SKM-1 (cell line): ENCODE data around the gene KPNB1.

Source experiments
- DNase-seq: peaks from one replicate; lab custom pipeline; 2025; ENCODE audit not compliant: unreplicated experiment; lab: John Stamatoyannopoulos, UW

Gene KPNB1

DNA sequence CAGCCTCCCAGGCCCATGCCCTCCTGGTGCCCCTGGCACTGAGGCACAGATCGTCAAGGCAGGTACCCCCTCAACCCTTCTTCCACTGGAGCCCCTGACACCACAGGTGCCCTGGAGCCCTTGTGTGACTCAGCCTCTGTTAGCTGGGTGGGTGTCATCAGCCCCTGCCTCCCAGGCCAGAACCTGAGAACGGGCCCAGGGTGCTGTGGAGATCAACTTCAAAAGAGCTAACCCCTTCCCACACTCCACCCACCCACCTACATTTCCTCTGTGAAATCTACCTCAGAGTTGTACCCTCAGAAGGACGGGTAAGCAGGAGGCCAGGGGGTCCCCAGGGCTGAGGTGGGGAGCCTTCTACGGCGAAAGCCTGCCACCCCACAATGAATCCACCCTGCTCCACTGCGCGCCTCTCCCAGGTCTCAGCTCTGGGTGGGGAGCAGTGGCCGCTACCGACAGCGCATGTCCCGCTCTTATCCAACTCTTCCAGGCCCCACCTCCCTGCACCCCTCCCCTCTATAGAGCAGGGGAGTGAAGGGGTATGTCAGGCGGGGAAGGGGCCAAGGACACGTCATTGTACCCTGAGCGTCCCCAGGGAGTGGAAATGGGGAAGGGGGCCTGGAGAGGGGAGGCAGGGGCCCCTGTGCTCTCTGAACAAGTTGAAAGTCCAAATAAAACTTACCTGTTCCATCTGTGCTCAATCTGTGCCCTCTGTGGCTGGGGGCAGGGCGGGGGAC, 61.8 kb downstream of the KPNB1 start:
- no peak for DNase-seq

DNA sequence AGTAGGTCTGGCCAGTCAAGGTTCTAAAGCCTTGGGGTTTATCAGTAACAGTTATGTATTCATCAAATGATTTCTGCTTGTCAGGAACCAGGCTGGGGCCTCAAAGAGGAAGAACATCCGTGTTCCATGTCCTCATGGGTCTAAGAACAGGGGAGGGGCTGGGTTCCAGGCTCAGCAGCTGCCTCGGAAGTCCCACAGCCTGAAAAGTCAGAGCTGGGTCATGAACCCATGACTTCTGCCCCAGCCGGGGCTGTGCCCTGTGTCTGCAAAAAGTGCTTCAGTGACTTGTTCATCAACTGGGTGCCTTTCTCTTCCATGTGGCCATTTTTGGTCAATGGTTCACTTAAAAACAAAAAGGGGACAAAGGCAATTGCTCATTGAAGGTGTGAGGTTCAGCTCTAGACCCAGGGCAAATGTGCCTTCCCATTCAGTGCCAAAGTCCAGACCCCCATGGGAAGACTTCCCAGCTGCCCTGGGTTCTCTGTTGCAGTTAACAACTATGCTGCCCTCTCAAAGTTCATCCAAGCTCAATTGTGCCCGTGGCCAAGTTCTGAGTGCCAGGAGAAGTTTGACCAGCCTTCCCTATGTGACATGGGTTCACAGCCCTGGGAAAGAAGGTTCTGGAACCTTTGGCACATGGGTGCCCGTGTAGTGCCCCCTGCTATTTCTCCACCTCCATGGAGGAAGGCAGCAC, 62.8 kb downstream of the KPNB1 start:
- no peak for DNase-seq

DNA sequence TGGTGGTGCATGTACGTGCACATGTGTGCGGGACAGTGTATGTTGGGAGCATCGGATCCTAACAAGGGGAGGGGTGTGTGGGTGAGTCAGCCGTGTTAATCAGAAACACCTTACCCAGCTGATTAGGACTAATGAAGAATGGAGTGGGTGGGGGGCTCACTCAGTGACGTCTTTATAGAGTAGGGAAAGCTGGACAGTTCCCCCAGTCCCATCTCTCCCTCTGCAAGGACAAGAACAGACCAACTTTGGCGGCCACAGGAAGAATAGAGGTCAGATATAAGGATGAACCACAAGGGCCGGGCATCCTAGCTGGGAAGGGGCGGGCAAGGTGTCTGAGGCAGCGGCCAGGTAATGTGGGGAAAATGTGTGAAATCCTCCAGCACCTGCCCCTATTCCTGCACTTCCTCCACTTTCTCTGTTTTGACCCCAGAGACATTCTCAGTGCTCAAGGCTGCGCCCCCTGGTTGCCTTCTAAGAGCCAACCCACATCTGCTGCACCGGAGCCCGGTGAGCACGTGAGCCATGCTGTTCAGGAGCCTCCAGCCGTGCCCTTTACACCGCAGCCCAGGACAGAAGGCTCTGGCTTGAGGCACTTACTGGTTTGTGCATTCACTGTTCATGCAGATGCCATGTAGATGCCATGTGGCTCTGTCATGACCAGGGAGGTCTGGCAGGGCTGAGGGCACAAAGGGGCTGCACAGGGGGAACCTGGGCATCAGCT, 64.4 kb downstream of the KPNB1 start:
- no peak for DNase-seq

DNA sequence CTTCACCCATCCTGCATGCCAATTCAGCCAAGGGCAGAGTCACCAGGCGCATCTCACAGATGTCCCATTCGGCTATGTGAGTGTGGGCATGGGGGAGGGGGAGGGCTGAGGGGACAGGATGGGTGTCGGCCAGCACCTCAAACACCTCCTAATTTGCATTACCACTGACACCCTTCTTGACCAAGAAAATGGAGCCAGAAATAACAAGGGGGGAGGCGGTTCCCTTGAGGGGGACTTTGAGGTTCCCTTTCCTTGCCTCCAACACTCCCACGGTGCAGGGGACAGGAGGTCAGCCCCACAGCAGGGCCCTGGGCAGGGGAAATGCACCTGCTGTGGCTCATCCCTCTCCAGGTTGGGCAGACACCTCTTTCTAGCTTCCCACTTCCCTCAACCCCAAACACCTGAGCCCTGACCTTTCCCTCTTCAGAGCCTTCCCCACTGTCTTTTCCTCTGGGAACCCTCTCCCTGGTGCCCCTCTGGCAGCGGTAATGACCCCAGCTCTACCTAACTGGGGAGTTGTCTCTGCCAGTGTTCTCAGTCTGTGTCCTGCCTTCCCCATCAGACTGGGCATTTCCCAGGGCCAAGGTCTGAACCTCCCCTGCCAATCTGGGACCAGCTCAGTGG, 65.2 kb downstream of the KPNB1 start:
- DNase-seq, result no peak

DNA sequence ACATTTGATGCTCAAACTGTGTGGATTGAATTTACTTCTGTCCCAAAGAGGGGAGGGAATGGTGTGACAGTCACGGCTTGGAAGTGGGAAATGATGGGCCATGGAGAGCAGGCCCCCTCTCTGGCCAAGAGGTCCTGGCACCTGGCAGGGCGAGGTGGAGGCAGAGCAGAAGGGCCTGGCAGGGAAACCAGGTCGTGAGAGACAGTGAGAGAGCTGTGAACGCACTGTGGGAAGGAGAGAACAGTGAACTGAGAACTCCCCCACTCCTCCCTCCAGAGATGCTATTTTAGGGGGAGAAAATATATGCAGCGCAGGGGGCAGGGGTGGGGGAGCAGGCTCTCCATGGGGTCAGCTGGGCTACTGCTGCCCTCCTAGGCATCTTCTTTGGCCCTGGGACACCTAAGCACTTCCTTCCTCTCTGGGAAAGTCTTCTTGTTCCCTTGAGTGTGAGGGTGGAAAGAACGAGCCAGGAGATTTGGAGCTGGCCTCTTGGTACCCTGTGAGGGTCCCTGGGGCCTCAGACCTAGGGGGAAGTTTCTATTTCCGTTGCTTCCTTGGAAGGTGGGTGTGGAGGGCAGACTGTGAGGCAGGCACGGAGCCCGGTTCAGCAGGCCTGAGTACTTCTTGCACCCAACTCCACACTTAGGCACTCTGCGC, 66.1 kb downstream of the KPNB1 start:
- DNase-seq, result no peak

DNA sequence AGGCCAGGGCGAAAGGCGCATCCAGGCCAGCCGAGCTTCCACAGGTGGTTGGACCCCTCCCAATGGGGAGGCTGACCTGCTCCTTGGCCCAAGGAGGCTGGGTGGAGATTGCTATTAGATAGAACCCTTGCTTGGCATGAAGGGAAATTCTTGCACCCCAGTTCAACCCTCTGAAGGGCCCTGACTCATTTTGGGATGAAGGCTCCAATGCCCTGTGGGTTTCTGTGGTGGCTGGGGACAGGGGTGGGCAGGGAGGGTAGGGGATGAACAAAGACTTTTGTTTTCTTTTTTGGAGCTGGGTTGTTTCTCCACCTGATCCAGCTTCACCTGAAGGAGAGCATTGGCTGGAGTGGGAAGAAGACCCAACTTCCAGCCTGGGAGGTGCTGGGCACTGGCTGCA, 66.7 kb downstream of the KPNB1 start:
- no peak for DNase-seq

DNA sequence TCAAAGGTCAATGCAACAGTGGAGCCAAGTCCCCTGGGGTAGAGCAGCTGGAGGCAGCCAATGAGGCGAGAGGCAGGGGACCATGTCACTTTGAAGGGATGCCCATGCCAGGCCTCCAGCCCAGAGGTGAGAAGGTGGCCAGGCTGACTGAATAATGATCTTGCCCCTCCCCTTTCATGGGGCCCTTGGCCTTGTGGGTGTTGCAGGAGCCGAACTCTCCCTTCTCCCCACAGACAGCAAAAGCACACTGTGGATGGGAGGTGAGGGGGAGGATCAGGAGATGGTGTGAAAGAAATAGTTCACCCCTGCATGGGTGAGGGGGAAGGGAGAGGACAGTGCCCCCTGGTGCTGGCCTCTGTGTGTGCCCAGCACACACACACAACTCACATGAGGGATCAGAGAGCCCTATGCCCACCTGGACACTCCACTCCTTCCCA, 67.6 kb downstream of the KPNB1 start:
- DNase-seq, result no peak

DNA sequence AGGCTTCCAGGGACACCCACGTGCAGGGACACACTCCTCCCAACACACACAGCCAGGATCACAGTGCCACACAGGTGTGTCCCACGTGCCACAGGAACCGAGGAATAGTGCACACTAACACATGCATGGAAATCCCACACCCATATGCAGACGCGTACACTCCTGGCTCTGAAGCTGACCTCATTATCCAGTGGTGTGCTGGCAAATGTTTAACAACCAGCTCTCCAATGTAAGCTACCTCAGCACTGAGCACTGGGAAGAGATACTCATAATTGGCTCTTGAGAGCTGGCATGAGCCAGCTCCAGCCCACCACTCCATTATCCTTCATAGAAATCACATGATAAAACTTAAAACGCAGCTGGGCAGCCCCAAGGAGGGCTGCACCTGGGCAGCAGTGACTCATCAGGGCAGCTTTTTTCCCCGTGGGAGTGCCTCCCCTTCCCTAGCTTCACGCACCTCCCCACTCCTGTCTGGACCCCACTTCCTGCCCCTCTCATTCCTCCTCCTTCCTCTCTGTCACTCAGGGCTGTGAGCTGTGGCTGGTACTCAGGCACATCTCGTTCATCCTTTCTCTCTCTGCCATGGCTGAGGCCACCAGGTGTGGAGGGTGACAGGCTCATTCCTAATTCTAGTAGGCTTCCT, 68.4 kb downstream of the KPNB1 start:
- no peak for DNase-seq

DNA sequence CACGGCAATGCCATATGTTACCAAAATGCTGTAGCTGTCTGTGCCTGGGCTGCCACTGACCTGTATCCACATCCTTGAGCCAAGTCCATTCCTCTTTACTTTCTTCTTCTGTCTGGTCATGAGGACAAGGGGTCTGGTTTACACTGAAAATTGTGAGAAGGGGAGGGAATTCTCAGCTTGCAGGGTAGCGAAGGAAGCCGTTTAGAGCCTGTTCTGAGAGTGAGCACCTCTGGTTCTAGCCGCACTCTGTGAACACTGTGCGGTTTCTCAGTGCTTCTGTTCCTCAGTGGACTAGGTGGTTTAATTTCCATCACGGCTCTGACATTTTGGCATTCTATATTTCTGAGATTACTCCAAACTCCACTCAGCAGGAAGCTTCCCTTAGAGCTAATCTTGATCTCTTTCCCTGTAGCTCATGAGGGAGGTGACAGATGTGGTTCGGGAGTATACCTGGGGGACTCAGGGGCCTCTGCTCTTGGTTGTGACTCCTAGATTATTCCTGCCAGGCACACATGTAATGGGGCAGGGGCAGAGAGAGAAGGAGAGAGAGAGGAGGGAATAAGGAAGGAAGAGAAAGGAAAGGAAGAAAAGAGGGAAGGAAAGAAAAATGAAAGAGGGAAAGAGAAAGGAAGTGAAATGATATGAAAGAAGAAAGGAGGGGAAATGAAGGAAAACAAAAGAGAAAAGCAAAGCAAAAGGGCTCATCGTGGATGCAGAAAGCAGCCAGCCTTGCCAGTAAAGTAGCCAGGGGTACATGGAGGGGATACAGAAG, 69.1 kb downstream of the KPNB1 start:
- no peak for DNase-seq

DNA sequence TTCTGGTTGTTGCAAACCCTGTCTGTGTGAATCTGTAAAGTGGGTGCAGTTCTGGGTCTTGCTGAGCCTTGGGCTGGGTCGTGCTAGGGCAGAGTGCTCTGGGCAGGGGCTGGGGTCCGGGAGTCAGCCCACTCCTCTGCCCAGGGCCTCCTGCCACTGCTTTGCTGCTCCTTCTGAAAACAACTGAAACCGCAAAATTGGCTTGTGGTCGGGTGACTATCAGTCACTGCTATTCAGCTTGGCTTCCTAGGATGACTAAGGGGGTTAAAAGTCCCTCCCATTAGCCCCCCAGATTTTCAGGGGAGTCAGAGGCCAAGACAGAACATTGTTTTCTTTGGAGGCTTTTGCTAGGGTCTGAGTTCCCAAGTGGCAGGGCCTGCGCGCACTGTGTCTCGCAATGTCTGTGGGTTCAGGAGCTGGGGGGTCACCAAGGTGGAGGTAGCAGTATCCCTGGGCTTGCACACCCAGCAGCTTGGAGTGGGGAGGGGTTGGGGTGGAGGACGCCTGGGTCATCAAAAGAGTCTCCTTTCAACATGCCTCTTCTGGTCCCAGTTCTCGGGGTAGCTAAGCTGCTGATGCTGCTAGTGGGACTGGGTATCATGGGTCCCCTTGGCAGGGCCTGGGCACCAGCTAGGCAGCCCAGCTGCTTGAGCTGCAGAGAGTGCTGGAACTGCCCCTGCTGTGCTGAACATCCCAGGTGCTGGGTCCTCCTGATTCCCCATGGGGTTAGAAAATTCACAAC, 69.9 kb downstream of the KPNB1 start:
- DNase-seq, result no peak

DNA sequence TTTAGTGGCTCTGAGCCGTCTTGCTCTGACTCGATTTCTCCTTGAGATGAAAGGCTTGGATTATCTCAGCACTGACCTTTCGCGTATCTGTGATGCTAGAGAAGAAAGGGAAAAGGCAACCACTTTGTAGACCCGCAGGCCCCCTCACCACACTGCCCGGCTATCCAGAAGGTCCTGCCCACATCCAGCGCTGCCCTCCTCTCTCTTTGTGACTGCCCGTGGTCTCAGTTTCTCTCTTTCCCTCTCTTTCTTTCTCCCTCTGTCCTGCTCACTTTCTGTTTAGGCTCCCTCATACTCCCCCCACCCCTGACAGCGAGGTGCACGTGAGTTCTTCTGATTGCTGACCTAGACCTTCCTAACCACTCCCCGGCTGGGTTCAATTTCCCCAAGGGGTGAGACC, 70.5 kb downstream of the KPNB1 start:
- no peak for DNase-seq

DNA sequence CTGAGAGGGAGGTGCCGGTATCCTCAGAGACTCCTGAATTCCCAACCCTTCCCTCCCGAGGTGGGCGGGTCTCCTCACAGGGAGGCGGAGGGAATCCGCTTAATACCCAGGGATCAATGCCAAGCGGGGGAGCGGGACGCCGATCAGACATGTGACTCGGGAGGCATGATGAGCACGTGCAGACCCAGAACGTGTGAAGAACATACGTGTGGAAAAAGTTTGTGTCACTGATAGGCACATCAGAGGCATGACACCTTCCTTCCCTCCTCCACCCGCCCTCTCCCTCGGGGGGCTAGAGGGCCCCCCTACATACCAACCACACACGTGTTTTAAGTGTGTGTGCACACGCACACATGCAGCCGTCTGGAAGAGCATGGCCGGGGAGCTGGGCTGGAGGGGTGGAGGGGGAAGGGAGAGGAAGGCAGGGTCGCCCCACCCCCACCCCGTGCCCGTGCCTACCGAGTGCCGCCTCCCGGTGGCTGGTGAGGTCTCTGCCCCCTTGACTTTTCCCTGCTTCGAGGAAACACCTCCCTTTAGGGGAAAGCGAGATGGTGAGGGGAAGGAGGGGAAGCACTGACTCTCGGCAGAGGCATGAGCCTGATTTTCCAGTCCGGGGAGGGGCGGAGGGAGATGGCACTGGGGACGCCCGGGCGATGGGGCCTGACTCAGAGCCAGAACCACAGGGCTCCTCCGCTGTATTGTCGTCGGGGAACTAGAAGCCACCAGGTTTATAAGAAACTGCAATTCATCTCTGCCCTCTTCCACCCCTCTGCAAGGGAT, 71.2 kb downstream of the KPNB1 start:
- no peak for DNase-seq

DNA sequence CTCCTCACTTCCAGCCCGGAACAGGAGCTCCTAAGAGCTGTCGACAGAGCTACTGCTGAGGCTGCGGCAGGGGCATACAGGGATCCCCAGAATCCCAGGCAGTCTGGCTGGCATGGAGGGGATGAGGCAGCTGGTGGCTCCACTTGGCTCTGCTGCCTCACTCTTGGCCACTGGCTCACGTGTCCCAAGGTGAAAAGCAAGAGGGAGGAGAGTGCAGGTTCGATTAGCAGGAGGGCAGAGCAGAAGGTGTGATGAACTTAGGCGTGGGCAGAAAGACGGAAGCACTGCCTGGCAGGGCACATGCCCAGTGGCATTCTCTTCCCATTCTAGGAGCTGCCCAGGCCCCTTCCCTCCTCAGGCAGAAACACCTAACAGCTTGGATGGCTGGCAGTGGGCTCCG, 72.0 kb downstream of the KPNB1 start:
- DNase-seq, result no peak

DNA sequence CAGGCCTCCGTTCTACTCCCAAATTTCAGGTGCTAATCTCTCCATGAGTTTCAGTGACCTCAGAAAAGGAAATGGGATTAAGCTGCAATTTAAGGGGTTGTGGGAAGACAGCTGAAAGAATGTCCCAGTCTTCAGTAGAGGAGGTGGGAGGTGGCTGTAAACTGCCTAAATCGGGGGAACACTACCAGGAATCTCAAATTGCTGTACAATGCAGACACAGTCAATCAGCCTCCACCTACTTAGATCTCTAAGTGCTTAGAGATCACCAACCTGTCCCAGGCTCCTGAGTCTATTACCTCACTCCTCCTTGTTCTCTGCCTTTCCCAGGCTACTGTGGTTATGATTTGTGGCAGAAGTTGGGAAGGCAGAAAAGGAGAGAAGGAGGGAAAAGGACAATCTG, 75.0 kb downstream of the KPNB1 start:
- no peak for DNase-seq

DNA sequence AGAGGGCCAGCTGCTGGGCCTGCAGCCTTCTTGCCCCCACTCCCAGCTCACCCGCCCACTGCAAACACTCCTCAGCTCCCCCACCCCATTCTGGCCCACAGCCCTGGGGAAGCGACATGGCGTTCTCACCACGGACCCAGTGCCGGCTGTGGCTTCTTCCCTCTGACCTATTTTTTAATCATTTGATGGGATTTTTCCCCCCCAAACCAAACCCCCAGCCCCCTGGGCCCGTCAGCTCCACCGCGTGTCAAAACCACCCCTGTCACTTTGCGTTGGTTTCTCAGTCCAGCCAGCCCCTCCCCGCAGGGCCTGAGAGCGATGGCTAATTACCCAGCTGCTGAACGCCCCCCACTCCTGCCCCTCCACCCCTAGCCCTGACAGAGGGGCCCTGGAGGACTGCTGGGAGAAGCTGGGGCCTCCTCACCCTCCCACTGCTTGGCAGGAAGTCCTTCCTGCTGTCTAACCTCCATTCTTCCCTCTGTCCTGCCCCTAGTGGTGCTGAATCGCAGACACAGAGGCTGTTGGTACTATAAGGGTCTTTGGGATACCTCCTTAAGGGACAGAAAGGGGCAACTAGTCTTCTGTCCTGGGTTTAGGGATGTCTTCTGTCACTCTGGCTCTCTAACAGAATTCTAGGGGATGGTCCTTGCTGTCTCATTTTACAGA, 75.9 kb downstream of the KPNB1 start:
- no peak for DNase-seq

DNA sequence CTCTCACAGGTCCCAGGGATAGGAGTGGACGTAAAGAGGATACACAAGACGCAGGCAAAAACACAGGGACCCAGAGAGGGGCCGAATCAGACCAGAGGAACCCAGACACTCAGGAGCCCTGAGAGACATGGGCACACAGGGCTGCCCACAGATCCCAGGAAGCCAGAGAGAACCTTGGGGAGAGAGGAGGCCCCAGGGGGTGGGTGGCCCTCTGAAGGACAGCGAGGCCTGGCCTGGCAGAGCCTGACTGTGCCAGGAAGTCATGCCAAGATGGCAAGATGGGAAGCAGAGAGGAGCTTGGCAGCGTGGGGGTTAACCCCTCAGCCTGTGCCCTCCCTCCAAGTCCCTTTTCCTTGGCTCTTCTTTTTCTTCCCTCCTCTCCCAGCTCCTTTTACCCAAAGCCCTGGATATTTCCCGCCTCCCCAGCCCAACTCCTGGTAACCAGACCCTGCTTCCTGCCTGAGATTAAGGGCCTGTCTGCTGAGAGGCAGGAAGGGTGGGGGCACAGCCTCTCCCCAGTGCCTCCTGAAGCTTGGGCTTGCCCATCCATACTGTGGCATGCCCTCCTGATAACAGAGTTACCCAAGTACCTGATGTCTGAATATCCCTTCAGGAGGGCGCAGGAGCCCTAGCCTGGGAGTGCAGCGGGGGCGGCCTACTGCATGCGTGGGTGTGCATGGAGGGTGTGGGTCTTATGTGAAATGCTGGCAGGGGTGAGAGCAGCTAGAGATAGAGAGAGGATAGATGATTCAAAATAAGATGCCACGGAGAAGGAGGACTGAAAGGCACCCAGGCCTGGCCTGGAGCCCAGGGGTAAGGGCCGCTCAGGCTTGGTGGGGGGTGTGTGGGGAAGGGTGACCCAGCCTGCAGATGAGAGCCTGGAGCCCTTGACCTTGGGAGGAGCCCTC, 77.3 kb downstream of the KPNB1 start:
- DNase-seq, result no peak

DNA sequence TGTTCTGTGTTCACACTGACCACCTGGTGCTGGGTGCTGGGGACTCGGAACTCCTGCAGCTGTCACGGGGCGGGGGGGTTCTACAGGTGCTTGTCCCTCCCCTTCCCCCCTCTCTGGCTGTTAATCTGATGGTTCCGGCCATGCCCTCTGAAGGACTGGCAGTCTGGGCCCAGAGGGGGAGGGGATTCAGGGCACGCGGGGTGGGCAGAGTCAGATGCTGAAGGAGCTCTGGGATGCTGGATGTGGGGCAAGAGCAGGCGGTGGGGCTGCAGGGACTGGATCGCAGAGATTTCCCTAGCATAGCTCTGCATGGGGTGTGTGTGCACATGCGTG, 78.0 kb downstream of the KPNB1 start:
- no peak for DNase-seq
